Measurements from ENCODE around the gene DGKA. TPM values are rescaled to one million over a fixed set of nuclear protein-coding genes. Genes with fewer than 3 reads are reported as not detected.

Gene DGKA
- total RNA-seq, 1 donor from 2014 or later = 18.8 TPM

GRCh38 chr12:55935738-55936151 is 4.8 kb downstream of the DGKA start:
- no peak overlapping the region for H3K4me3 Mint-ChIP-seq
- peaks cover 25% of the 10 kb centered on the region for H3K4me1 Mint-ChIP-seq

DNA sequence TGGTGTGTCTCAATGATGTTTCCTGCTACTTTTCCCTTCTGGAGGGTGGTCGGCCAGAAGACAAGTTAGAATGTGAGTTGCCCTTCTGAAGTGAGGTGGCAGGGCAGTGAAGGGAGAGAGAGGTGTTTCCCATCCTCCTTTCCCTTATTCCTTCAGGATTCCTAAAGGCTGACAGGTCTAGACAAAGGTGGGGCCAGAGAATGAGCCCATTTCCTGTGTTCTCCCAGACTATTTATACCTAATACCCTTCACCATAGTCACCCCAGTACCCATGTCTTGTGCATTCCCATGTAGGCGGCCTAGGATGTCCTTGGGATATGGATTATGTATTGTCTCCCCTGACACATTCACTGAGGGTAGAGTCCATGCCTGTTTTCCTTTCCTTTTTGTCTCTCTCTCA is 7.0 kb downstream of the DGKA start:
- Mint-ChIP-seq H3K27me3 (ENCODE audit: low read depth) (peaks cover 20% of the 10 kb centered on the region), H3K4me1 (peaks cover 11% of the 10 kb centered on the region), H3K27ac (ENCODE audit: unreplicated experiment) (peak overlapping the region; percentile 48), H3K9me3 (no peaks in the 10 kb centered on the region), H3K36me3 (ENCODE audit: low read depth) (no peaks in the 10 kb centered on the region), H3K4me3 (no peak overlapping the region)
- TF ChIP-seq, protein P1, sequence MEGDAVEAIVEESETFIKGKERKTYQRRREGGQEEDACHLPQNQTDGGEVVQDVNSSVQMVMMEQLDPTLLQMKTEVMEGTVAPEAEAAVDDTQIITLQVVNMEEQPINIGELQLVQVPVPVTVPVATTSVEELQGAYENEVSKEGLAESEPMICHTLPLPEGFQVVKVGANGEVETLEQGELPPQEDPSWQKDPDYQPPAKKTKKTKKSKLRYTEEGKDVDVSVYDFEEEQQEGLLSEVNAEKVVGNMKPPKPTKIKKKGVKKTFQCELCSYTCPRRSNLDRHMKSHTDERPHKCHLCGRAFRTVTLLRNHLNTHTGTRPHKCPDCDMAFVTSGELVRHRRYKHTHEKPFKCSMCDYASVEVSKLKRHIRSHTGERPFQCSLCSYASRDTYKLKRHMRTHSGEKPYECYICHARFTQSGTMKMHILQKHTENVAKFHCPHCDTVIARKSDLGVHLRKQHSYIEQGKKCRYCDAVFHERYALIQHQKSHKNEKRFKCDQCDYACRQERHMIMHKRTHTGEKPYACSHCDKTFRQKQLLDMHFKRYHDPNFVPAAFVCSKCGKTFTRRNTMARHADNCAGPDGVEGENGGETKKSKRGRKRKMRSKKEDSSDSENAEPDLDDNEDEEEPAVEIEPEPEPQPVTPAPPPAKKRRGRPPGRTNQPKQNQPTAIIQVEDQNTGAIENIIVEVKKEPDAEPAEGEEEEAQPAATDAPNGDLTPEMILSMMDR (conservative IDR thresholded peaks at IDR 0.05) = no peak
- no peak for DNase-seq (ENCODE audit: low read depth, low spot score)

More at GRCh38 chr12:55935738-55936151, 4.8 kb downstream of the DGKA start:
- Mint-ChIP-seq H3K27ac (ENCODE audit: unreplicated experiment) (no peak overlapping the region), H3K27me3 (ENCODE audit: low read depth) (peaks cover 40% of the 10 kb centered on the region), H3K9me3 (no peaks in the 10 kb centered on the region), H3K36me3 (ENCODE audit: low read depth) (no peaks in the 10 kb centered on the region)
- TF ChIP-seq, protein P1 (conservative IDR thresholded peaks at IDR 0.05) = no peak
- DNase-seq (ENCODE audit: low read depth, low spot score) = no peak

- H3K27ac Mint-ChIP-seq (ENCODE audit: unreplicated experiment) = no peak overlapping the region
- DNase-seq (ENCODE audit: low read depth, low spot score) = no peak
- TF ChIP-seq, protein P1 (conservative IDR thresholded peaks at IDR 0.05) = no peak
- no peaks in the 10 kb centered on the region for H3K9me3 Mint-ChIP-seq
- H3K36me3 Mint-ChIP-seq (ENCODE audit: low read depth) = no peaks in the 10 kb centered on the region
- no peak overlapping the region for H3K4me3 Mint-ChIP-seq
- peaks cover 12% of the 10 kb centered on the region for H3K27me3 Mint-ChIP-seq (ENCODE audit: low read depth)
- peaks cover 11% of the 10 kb centered on the region for H3K4me1 Mint-ChIP-seq
These were observed 8.0 kb downstream of the DGKA start for GRCh38 chr12:55938826-55939501.

DNA sequence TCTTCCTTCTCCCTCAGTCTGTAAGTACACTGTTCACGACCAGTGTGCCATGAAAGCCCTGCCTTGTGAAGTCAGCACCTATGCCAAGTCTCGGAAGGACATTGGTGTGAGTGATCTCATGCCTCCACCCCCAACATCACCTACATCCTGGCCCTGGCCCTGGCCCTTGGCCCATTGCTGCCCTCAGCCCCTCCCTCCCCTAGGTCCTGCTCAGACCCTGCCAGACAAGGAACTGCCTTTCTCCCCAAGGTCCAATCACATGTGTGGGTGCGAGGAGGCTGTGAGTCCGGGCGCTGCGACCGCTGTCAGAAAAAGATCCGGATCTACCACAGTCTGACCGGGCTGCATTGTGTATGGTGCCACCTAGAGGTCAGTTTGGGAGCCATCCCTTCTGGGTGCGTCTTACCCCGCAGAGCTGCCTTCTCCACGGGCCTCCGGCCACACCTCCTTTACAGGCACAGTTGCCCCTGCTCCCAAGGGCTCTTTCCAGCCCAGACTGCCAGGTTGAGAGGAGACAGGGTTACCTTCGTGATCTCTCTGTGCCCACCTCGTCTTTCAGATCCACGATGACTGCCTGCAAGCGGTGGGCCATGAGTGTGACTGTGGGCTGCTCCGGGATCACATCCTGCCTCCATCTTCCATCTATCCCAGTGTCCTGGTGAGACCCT is 9.2 kb downstream of the DGKA start:
- TF ChIP-seq, protein P1 (conservative IDR thresholded peaks at IDR 0.05) = peak; percentile 93
- DNase-seq (ENCODE audit: low read depth, low spot score) = peak; percentile 87
- Mint-ChIP-seq H3K27ac (ENCODE audit: unreplicated experiment) (no peak overlapping the region), H3K4me1 (peaks cover 11% of the 10 kb centered on the region), H3K27me3 (ENCODE audit: low read depth) (peaks cover 5% of the 10 kb centered on the region), H3K36me3 (ENCODE audit: low read depth) (no peaks in the 10 kb centered on the region), H3K4me3 (peak overlapping the region; percentile 24), H3K9me3 (no peaks in the 10 kb centered on the region)

DNA sequence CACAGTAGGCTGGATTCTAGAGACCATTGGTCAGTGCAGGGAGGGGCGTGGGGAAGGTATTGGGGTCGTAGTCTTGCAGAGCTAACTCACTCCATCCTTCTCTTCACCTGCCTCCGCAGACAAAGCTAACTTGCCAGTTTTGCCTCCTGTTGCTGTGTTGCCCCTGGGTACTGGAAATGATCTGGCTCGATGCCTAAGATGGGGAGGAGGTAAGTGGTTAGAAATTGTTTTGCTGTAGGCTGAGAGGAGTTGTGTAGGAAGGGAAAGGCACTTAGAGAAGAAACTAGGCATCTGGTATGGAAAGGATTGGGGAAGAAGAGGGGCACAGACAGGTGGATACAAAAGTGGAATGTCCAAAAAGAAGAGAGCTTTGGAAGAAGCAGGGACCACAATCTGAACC is 11.1 kb downstream of the DGKA start:
- Mint-ChIP-seq H3K4me1 (peaks cover 11% of the 10 kb centered on the region), H3K36me3 (ENCODE audit: low read depth) (no peaks in the 10 kb centered on the region), H3K4me3 (no peak overlapping the region), H3K27ac (ENCODE audit: unreplicated experiment) (peak overlapping the region; percentile 70), H3K9me3 (no peaks in the 10 kb centered on the region), H3K27me3 (ENCODE audit: low read depth) (no peaks in the 10 kb centered on the region)
- no peak for DNase-seq (ENCODE audit: low read depth, low spot score)
- TF ChIP-seq, protein P1 (conservative IDR thresholded peaks at IDR 0.05) = no peak

Measured in neural crest cell (in vitro differentiated cells).